ENCODE measurements around the gene MORN5.

Gene MORN5

DNA sequence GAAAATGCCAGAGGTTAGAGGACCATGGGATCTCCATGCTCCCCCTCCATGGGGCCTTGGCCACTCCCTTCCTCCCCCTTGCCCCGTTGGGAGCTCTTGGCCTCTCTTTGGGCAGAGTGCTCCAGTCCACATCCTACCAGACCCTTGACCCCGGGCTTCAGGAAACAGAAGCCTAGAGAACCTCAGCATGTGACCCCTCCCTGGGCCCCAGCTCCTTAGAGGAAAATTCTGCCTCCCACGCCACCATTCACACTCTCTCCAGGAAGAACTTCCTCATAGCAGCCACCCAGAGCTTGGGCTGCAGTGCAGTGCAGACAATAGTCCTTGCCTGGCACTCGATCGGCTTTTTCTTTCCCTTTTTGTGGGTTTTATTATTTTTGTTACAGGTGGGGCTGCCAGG, 63.1 kb downstream of the MORN5 start:
- Histone ChIP-seq H3K36me3 (ENCODE audit: control insufficient read depth in 2 of 2, insufficient read depth in 1 of 2, low read length in 2 of 2) (no peaks in the 10 kb centered on the region), H3K4me3 (ENCODE audit: low read depth, low read length) (no peak overlapping the region), H3K27ac (ENCODE audit: extremely low read depth, low read depth, low read length) (no peak overlapping the region), H3K9me3 (ENCODE audit: control insufficient read depth, insufficient read depth, low read depth, low read length) (no peaks in the 10 kb centered on the region), H3K4me1 (ENCODE audit: control insufficient read depth, insufficient read depth, low read length) (no peaks in the 10 kb centered on the region)
- no peak for TF ChIP-seq ZNF664 (tag by site-specific recombination; IDR thresholded peaks at IDR 0.05)
- no peak for TF ChIP-seq ZNF529 (tag by site-specific recombination; IDR thresholded peaks at IDR 0.05; ENCODE audit: insufficient replicate concordance)
- no peak for TF ChIP-seq ZNF677 (tag by site-specific recombination; IDR thresholded peaks at IDR 0.05)
- TF ChIP-seq ZNF837 (tag by site-specific recombination; IDR thresholded peaks at IDR 0.05): no peak
- no peak for TF ChIP-seq ZNF785 (tag by site-specific recombination; IDR thresholded peaks at IDR 0.05)
- no peak for TF ChIP-seq ZNF488 (tag by site-specific recombination; IDR thresholded peaks at IDR 0.05)
- no peak for TF ChIP-seq CTCF (tag by site-specific recombination; IDR thresholded peaks at IDR 0.05)
- no peak for TF ChIP-seq ZNF792 (tag by site-specific recombination; IDR thresholded peaks at IDR 0.05)
- TF ChIP-seq SALL2 (tag by site-specific recombination; IDR thresholded peaks at IDR 0.05; ENCODE audit: borderline replicate concordance): no peak
- TF ChIP-seq, protein P1, sequence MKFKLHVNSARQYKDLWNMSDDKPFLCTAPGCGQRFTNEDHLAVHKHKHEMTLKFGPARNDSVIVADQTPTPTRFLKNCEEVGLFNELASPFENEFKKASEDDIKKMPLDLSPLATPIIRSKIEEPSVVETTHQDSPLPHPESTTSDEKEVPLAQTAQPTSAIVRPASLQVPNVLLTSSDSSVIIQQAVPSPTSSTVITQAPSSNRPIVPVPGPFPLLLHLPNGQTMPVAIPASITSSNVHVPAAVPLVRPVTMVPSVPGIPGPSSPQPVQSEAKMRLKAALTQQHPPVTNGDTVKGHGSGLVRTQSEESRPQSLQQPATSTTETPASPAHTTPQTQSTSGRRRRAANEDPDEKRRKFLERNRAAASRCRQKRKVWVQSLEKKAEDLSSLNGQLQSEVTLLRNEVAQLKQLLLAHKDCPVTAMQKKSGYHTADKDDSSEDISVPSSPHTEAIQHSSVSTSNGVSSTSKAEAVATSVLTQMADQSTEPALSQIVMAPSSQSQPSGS (tag by site-specific recombination; IDR thresholded peaks at IDR 0.05; ENCODE audit: low read depth): no peak
- TF ChIP-seq ZNF473 (tag by site-specific recombination; IDR thresholded peaks at IDR 0.05): no peak
- no peak for TF ChIP-seq BCL11B (tag by site-specific recombination; IDR thresholded peaks at IDR 0.05; ENCODE audit: low read depth)
- CTCF ChIA-PET: interaction anchor here (0.8 kb wide), 1 partner anchor 98 kb away, joined by 3 read pairs; no protein-coding TSS in a partner anchor
- POLR2A ChIA-PET: interaction anchor here (1.2 kb wide), 1 partner anchor 9 kb away, joined by 5 read pairs; no protein-coding TSS in a partner anchor

- ChIA-PET POLR2A (no interaction called here), CTCF (interaction anchor here (0.8 kb wide), 1 partner anchor 98 kb away, joined by 3 read pairs; no protein-coding TSS in a partner anchor)
- TF ChIP-seq ZNF76 (tag by site-specific recombination; IDR thresholded peaks at IDR 0.05; ENCODE audit: borderline replicate concordance, low read depth) (no peak), OVOL3 (tag by site-specific recombination; IDR thresholded peaks at IDR 0.05) (no peak), HIC1 (tag by site-specific recombination; IDR thresholded peaks at IDR 0.05) (no peak)
These were observed 63.7 kb downstream of the MORN5 start for GRCh38 chr9:122223435-122223834.

More at GRCh38 chr9:122223435-122223834, 63.7 kb downstream of the MORN5 start:
- no peaks in the 10 kb centered on the region for H3K4me1 ChIP-seq (ENCODE audit: control insufficient read depth, insufficient read depth, low read length)
- H3K36me3 ChIP-seq (ENCODE audit: control insufficient read depth in 2 of 2, insufficient read depth in 1 of 2, low read length in 2 of 2): no peaks in the 10 kb centered on the region
- H3K27ac ChIP-seq (ENCODE audit: extremely low read depth, low read depth, low read length): no peak overlapping the region
- no peaks in the 10 kb centered on the region for H3K9me3 ChIP-seq (ENCODE audit: control insufficient read depth, insufficient read depth, low read depth, low read length)
- no peak overlapping the region for H3K4me3 ChIP-seq (ENCODE audit: low read depth, low read length)

Data from HEK293 (cell line).